GM21737 (cell line): ENCODE results near the gene NPIPB8.
"Not testable (repeated sequence)": the region's sequence is repeated elsewhere in the genome, so short reads cannot be mapped to it uniquely, and the experiment has no call there.

ENCODE experiments used
- ATAC-seq: cut with Tn5 transposase; IDR thresholded peaks from one replicate; pipeline ENCODE4 v1.9.1; 2021; ENCODE audit warnings: mild to moderate bottlenecking, moderate library complexity; ENCODE audit not compliant: unreplicated experiment

Gene NPIPB8

DNA sequence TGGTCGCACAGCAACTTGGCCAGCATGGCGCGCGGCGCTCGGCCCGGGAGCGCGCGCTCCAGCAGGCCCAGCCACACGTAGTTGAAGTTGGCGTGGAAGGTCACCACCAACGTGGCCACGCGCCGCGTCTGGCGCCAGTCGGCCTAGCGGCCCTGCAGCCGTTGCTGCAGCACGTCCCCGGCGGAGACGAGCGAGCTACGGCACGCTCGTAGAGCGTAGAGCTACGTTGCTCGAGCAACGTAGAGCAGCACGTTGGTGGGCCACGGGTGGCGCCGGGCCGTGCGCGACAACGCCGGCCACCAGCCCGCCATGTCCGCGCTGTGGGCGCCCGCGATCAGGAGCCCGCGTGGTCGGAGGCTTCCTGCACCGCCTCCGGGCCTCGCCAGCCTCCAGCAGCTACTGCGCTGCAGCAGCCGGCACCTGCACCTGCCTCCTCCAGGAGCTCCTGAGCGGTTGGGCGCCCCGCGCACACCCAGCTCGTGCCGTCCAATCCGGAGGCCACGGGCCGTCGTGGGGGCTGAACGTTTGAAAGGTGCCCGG, 14.6 kb upstream of the NPIPB8 start:
- no peak for ATAC-seq

DNA sequence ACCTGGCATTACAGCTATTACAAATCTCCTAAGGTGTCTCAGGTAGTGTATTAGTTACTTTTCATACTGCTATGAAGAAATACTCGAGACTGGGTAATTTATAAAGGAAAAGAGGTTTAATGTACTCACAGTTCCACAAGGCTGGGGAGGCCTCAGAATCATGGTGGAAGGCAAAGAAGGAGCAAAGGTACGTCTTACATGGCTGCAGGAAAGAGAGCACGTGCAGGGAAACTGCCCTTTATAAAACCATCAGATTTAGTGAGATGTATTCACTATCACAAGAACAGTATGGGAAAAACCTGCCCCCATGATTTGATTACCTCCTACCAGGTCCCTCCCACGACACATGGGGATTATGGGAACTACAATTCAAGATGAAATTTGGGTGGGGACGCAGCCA, 7.0 kb upstream of the NPIPB8 start:
- not testable (repeated sequence) for ATAC-seq

- not testable (repeated sequence) for ATAC-seq
Measured at GRCh38 chr16:28636093-28636823, 1.6 kb upstream of the NPIPB8 start.

- ATAC-seq: not testable (repeated sequence)
Measured at GRCh38 chr16:28638359-28638758, 494 bp downstream of the NPIPB8 start.

DNA sequence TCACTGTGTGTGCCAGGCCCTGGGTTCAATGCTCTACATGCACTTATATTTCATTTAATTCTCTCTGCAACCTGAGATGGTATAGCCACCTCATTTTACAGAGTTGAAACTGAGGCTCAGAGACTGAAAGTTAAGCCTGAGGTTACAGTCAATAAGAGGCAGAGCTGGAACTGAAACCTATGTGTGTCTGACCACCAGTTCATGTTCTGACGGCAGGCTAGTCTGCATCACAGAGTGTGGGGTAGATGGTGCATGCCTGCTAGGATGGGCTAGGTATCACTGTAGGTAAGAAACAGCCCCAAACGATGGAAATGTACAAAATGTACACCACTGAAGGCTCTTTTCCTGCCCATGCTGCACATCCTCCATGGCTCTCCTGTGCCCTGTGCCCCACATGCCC, 2.1 kb downstream of the NPIPB8 start:
- ATAC-seq: not testable (repeated sequence)

DNA sequence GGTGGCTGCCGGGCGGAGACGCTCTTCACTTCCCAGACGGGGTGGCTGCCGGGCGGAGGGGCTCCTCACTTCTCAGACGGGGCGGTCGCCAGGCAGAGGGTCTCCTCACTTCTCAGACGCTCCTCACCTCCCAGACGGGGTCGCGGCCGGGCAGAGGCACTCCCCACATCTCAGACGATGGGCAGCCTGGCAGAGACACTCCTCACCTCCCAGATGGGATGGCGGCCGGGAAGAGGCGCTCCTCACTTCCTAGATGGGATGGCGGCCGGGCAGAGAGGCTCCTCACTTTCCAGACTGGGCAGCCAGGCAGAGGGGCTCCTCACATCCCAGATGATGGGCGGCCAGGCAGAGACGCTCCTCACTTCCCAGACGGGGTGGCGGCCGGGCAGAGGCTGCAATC, 28.4 kb downstream of the NPIPB8 start:
- ATAC-seq: not testable (repeated sequence)

- ATAC-seq: not testable (repeated sequence)
Measured at GRCh38 chr16:28667480-28667879, 29.6 kb downstream of the NPIPB8 start.

GRCh38 chr16:28668199-28668598, 30.3 kb downstream of the NPIPB8 start:
- ATAC-seq: not testable (repeated sequence)

GRCh38 chr16:28688327-28688952, 50.6 kb downstream of the NPIPB8 start:
- peak; percentile 88 for ATAC-seq

GRCh38 chr16:28689425-28689824, 51.6 kb downstream of the NPIPB8 start:
- not testable (repeated sequence) for ATAC-seq

- not testable (repeated sequence) for ATAC-seq
Measured at GRCh38 chr16:28691722-28692121, 53.9 kb downstream of the NPIPB8 start.

- ATAC-seq: not testable (repeated sequence)
Measured at GRCh38 chr16:28693257-28693950, 55.5 kb downstream of the NPIPB8 start.

DNA sequence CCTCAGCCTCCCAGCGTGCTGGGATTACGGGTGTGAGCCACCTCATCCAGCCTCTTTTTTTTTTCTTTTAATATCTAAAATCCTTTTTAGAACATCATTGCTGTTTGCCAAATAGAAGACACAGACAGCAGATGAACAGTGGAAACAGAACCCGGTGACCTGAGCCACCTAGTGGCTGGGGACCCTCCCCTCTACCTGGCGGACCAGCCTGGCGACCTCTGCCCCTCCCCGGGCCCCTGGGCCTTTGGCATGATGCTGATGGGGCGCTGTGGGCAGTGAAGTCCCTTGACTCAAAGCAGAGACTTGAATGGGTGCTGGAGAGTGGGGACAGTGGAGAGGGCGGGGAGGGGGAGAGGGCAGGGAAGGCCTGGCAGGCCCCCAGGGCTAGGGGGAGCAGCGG, 61.9 kb downstream of the NPIPB8 start:
- not testable (repeated sequence) for ATAC-seq

GRCh38 chr16:28700349-28700748, 62.5 kb downstream of the NPIPB8 start:
- not testable (repeated sequence) for ATAC-seq

DNA sequence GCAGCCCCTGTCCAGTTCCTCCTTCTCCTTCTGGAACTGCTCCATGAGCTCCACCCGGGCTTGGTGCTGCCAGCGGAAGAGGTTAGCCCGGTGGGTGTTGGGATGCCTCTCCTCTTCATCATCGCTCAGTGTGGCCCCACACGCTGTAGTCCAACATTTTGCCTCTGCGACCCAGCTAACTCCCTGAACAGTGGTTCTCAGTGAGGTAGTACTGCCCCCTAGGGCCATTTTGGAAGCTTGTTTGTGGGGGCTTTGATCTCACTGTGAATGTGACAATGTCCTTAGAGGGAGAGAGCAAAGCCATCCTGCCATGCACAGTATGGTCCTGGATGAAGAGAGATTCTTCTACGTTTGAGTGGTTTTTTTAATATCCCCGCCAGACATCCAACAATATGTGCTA, 63.5 kb downstream of the NPIPB8 start:
- not testable (repeated sequence) for ATAC-seq

DNA sequence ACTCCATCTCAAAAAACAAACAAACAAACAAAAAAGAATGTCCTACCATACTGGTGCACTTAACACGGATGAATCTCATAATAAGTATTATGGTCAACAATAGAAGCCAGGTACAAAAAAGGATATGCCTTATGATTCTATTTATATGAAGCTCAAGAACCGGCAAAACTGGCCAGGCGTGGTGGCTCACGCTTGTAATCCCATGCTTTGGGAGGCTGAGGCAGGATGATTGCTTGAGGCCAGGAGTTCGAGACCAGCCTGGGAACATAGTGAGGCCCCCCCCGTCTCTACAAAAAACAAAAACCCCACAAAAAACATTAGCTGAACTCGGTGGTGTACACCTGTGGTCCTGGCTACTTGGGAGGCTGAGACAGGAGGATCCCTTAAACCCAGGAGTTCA, 66.4 kb downstream of the NPIPB8 start:
- not testable (repeated sequence) for ATAC-seq
